PC-9 (cell line): ENCODE measurements around the gene LNX1.

ENCODE experiments used
- EZH2 ChIP-seq: fragments of 200-600 bp; sonication (generic); IDR thresholded peaks from 2 replicates; pipeline ENCODE4 v1.8.0; 2017; ENCODE audit warnings: antibody characterized with exemption, low read depth
- TF ChIP-seq, protein P1 (sequence below): fragments of 200-600 bp; sonication (generic); conservative IDR thresholded peaks from 2 replicates; pipeline ENCODE4 v1.6.1; 2017; ENCODE audit warnings: mixed run types, antibody characterized with exemption, mild to moderate bottlenecking, moderate library complexity

DNA sequence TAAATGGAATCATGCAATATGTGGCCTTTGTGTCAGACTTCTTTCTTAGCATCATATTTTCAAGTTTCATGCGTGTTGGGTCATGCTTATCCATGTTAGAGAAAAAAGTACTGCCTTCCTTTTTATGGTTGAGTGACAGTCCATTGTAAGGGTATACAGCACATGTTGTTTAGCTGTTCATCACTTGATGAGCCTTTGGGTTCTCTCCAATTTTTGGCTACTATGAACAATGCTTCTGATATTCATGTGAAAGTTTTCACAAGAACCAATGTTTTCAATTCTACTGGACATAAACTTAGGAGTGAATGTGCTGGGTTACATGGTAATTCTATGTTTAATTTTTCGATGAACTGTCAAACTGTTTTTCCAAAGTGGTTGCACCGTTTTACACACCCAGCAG, 28.1 kb upstream of the LNX1 start:
- TF ChIP-seq, protein P1, sequence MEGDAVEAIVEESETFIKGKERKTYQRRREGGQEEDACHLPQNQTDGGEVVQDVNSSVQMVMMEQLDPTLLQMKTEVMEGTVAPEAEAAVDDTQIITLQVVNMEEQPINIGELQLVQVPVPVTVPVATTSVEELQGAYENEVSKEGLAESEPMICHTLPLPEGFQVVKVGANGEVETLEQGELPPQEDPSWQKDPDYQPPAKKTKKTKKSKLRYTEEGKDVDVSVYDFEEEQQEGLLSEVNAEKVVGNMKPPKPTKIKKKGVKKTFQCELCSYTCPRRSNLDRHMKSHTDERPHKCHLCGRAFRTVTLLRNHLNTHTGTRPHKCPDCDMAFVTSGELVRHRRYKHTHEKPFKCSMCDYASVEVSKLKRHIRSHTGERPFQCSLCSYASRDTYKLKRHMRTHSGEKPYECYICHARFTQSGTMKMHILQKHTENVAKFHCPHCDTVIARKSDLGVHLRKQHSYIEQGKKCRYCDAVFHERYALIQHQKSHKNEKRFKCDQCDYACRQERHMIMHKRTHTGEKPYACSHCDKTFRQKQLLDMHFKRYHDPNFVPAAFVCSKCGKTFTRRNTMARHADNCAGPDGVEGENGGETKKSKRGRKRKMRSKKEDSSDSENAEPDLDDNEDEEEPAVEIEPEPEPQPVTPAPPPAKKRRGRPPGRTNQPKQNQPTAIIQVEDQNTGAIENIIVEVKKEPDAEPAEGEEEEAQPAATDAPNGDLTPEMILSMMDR: no peak
- TF ChIP-seq EZH2: no peak
